ENCODE results near the gene CTSF. TPM values are rescaled to one million over a fixed set of nuclear protein-coding genes. Genes with fewer than 3 reads are reported as not detected.

The CTSF gene
- total and polyA plus RNA-seq, 2 donors (not counting 1 experiment from before 2014, with no cell fraction given) = 16.6 to 20.9 TPM

- peaks cover 26 to 34% of the 10 kb centered on the region in 2 donors for H3K4me1 ChIP-seq (ENCODE audit: control insufficient read depth in 2 of 2, insufficient read depth in 2 of 2, low read length in 2 of 2)
- H3K27me3 ChIP-seq (replicated peaks in 1 of 4; ENCODE audit: control extremely low read depth in 1 of 4, control insufficient read depth in 3 of 4, insufficient read depth in 4 of 4, low read length in 3 of 4) = no peaks in the 10 kb centered on the region
- 82% methylated on average over 11 of the region's 11 CpGs for WGBS (ENCODE audit: insufficient coverage)
- peaks cover 27% of the 10 kb centered on the region for H3K4me1 Mint-ChIP-seq
- ATAC-seq (ENCODE audit: low read depth) (no peak), DNase-seq (no peak)
- H3K27ac Mint-ChIP-seq = peak overlapping the region; percentile 32
- H4K20me1 ChIP-seq (ENCODE audit: control insufficient read depth, insufficient read depth, low read length, poor library complexity, severe bottlenecking) = no peaks in the 10 kb centered on the region
- H3K9me3 Mint-ChIP-seq (ENCODE audit: insufficient read depth) = no peaks in the 10 kb centered on the region
- ChIA-PET CTCF (interaction anchor here (6.4 kb wide), 1 partner anchor 131 kb away, joined by 58 read pairs; the partner anchor contains the start of gene RBM4B), POLR2A (no interaction called here)
- H3K36me3 ChIP-seq (replicated peaks in 1 of 2; ENCODE audit: control extremely low read depth in 1 of 2, control insufficient read depth in 1 of 2, extremely low read depth in 1 of 2, insufficient read depth in 2 of 2, low read length in 1 of 2) = no peaks in the 10 kb centered on the region
- no peak overlapping the region for H3K4me2 ChIP-seq (replicated peaks; ENCODE audit: low read depth, low read length, poor library complexity, severe bottlenecking)
- H2AFZ ChIP-seq (ENCODE audit: insufficient read depth, low read depth, low read length, poor library complexity, severe bottlenecking) = no peak overlapping the region
- H3K4me3 ChIP-seq (ENCODE audit: control extremely low read depth in 1 of 5, extremely low read depth in 1 of 5, insufficient read depth in 1 of 5, low read depth in 2 of 5, low read length in 4 of 5) = no peak overlapping the region
- H3K9ac ChIP-seq (ENCODE audit: low read length) = no peak overlapping the region
- no peak for TF ChIP-seq EZH2 (IDR thresholded peaks at IDR 0.05; ENCODE audit: borderline replicate concordance, insufficient read depth, low read depth, low read length, poor library complexity, severe bottlenecking)
- TF ChIP-seq CTCF (IDR thresholded peaks at IDR 0.05) = no peak
- no peak overlapping the region for H3K27ac ChIP-seq (ENCODE audit: low read length in 2 of 2)
- no peaks in the 10 kb centered on the region for H3K27me3 Mint-ChIP-seq
- intact Hi-C loops (cut with micrococcal nuclease) = no loop called here
- H3K79me2 ChIP-seq (ENCODE audit: control insufficient read depth, insufficient read depth, low read length) = peaks cover 10% of the 10 kb centered on the region
- no peaks in the 10 kb centered on the region for H3K9me3 ChIP-seq (ENCODE audit: control extremely low read depth in 1 of 3, control insufficient read depth in 2 of 3, insufficient read depth in 1 of 3, low read length in 2 of 3)
- peak overlapping the region; percentile 49 for H3K4me3 Mint-ChIP-seq
Observed at GRCh38 chr11:66548041-66548440, 20.4 kb downstream of the CTSF start.

- H3K4me1 ChIP-seq (ENCODE audit: control insufficient read depth in 2 of 2, insufficient read depth in 2 of 2, low read length in 2 of 2) = peaks cover 26 to 34% of the 10 kb centered on the region in 2 donors
- DNase-seq (no peak), ATAC-seq (ENCODE audit: low read depth) (no peak)
- no peak overlapping the region for H3K4me2 ChIP-seq (replicated peaks; ENCODE audit: low read depth, low read length, poor library complexity, severe bottlenecking)
- no peak for TF ChIP-seq CTCF (IDR thresholded peaks at IDR 0.05)
- no peak for TF ChIP-seq EZH2 (IDR thresholded peaks at IDR 0.05; ENCODE audit: borderline replicate concordance, insufficient read depth, low read depth, low read length, poor library complexity, severe bottlenecking)
- H3K36me3 ChIP-seq (replicated peaks in 1 of 2; ENCODE audit: control extremely low read depth in 1 of 2, control insufficient read depth in 1 of 2, extremely low read depth in 1 of 2, insufficient read depth in 2 of 2, low read length in 1 of 2) = peaks cover 0 to 3% of the 10 kb centered on the region in 2 experiments
- H2AFZ ChIP-seq (ENCODE audit: insufficient read depth, low read depth, low read length, poor library complexity, severe bottlenecking) = no peak overlapping the region
- H3K27me3 Mint-ChIP-seq = no peaks in the 10 kb centered on the region
- H3K9me3 ChIP-seq (ENCODE audit: control extremely low read depth in 1 of 3, control insufficient read depth in 2 of 3, insufficient read depth in 1 of 3, low read length in 2 of 3) = no peaks in the 10 kb centered on the region
- H3K4me1 Mint-ChIP-seq = peaks cover 30% of the 10 kb centered on the region
- H3K27me3 ChIP-seq (replicated peaks in 1 of 4; ENCODE audit: control extremely low read depth in 1 of 4, control insufficient read depth in 3 of 4, insufficient read depth in 4 of 4, low read length in 3 of 4) = no peaks in the 10 kb centered on the region
- peak overlapping the region; percentile 20 for H3K27ac Mint-ChIP-seq
- no peak overlapping the region for H3K4me3 ChIP-seq (ENCODE audit: control extremely low read depth in 1 of 5, extremely low read depth in 1 of 5, insufficient read depth in 1 of 5, low read depth in 2 of 5, low read length in 4 of 5)
- H3K27ac ChIP-seq (ENCODE audit: low read length in 2 of 2) = no peak overlapping the region
- WGBS (ENCODE audit: insufficient coverage) = 100% methylated on average over 1 of the region's 5 CpGs
- H3K9me3 Mint-ChIP-seq (ENCODE audit: insufficient read depth) = no peaks in the 10 kb centered on the region
- POLR2A ChIA-PET = interaction anchor here (0.5 kb wide), 1 partner anchor 64 kb away, joined by 4 read pairs; no protein-coding TSS in a partner anchor
- H4K20me1 ChIP-seq (ENCODE audit: control insufficient read depth, insufficient read depth, low read length, poor library complexity, severe bottlenecking) = no peaks in the 10 kb centered on the region
- H3K9ac ChIP-seq (ENCODE audit: low read length) = no peak overlapping the region
- intact Hi-C loops (cut with micrococcal nuclease) = loop anchor here (2.0 kb wide), 3 partner anchors 67 to 295 kb away; partner anchors contain the start of genes DPP3, RBM14 and RCE1
- peaks cover 10% of the 10 kb centered on the region for H3K79me2 ChIP-seq (ENCODE audit: control insufficient read depth, insufficient read depth, low read length)
- peak overlapping the region; percentile 26 for H3K4me3 Mint-ChIP-seq
- CTCF ChIA-PET = interaction anchor here (6.4 kb wide), 1 partner anchor 131 kb away, joined by 58 read pairs; the partner anchor contains the start of gene RBM4B
Observed at GRCh38 chr11:66547662-66548009, 20.8 kb downstream of the CTSF start.
